Kidney capillary endothelial cell (primary cell): ENCODE data around the gene C2orf69.
"Not testable (repeated sequence)": the region's sequence is repeated elsewhere in the genome, so short reads cannot be mapped to it uniquely, and the experiment has no call there.

Experiments
- DNase-seq: peaks from one replicate; pipeline ENCODE4 v3.0.0-alpha.2; 2018; ENCODE audit warnings: low spot score

C2orf69 gene

DNA sequence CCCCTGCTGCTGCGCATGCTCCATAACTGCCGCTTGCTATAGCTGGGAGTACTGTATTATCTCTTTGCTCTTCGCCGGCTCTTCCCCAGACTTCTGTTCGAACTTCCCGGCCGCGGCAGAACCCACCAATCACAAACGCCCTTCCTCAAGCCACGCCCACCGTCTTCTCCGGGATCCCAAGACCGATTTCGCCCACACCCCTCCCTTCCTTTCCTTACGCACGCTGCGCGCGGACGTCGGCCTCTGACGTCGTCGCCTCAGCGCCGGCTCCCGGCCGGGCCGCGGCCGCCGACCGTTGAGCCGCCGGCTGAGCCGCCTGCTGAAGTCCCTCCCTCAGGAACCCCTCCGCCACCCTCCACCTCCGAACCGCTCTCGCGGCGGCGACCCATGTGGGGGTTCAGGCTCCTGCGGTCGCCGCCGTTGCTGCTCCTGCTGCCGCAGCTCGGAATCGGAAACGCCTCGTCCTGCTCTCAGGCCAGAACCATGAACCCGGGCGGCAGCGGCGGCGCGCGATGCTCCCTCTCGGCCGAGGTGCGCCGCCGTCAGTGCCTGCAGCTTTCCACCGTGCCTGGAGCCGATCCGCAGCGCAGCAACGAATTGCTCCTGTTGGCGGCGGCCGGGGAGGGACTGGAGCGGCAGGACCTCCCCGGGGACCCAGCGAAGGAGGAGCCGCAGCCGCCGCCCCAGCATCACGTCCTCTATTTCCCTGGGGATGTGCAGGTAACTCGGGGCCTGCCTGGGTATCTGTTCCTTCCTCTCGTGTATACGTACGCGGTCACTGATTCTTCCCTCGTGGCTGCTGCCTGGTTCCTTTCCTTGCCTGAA, at the start of gene C2orf69:
C2orf69 (plus strand) TSS at position 242 of the 825 bp plus-strand sequence; CDS start at position 388, 146 bp downstream.
- DNase-seq: peak; percentile 92

GRCh38 chr2:199862788-199863187, 48.3 kb upstream of the C2orf69 start:
- no peak for DNase-seq

DNA sequence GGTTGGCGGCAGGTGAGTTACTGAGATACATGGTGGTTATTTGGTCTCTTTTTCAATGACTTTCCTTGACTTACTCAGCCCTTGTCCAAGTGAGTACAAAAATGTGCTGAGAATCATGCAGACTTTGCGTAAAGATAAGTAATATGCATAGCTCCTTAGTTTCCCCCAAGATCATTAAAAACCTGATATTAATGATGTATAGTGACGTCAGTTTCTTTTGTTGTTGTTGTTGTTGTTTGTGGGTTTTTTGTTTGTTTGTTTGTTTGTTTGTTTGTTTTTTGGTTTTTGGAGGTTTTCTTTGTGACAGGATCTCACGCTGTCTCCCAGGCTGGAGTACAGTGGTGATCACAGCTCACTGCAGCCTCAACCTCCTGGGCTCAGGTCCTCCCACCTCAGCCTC, 45.2 kb upstream of the C2orf69 start:
- no peak for DNase-seq

DNA sequence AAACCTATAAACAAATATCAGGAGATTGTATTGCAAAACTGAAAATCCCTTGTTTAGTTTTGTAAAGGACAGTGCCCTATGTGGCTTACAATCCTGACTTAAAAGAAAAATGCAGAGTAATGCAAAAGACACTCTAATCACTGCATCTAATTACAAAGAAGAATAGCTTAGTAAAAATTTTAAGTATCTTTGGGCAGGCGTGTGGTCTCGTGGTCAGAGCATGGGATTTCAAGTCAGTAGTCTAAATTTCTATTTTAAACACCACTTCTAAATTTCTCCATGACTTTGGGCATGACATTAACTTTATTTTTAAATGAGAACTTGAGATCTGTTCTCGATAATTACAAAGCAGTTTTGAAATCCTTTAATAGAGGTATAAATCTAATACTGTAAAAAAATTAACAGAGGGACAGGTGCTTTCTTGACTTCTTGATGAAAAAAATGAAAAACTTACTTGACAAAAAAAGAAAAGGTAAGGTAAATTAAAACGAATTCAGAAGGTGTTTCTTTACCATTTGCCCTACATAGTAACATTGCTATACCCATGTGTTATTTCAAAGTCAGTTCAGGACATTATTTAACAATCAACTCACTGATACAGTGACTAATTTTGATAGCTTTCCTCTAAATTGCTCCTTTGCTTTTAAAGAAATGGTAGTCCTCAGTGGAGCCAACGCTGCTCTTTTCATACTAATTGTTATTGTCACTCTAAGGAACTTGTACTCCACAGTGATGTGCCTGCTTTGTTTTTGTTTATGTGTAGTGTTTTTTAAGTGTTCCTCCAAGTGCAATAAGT, 42.5 kb upstream of the C2orf69 start:
- no peak for DNase-seq

GRCh38 chr2:199869227-199869541, 41.9 kb upstream of the C2orf69 start:
- no peak for DNase-seq

- no peak for DNase-seq
Measured at GRCh38 chr2:199869653-199870052, 41.4 kb upstream of the C2orf69 start.

GRCh38 chr2:199870581-199870980, 40.5 kb upstream of the C2orf69 start:
- DNase-seq: no peak

- DNase-seq: no peak
Measured at GRCh38 chr2:199874209-199874608, 36.9 kb upstream of the C2orf69 start.

DNA sequence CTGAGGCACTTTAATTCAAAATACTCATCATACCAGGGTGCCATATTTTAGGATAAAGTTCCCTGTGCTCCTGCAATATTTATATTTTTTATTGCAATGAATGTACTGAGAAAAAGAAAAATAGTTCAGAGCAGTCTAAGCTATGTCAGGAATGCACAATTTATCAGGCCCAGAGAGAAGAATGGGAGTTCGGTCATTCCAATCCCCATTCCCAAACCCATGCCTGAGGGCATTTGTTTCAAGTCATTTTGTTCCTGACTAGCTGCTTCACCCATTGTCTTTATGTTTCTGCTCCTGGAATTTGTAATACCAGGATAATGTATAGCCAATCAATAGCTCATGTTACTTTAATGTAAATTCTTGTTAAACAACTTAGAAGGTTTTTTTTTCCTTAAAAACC, 35.7 kb upstream of the C2orf69 start:
- DNase-seq: no peak

GRCh38 chr2:199882667-199883066, 28.4 kb upstream of the C2orf69 start:
- no peak for DNase-seq

- DNase-seq: no peak
Measured at GRCh38 chr2:199883474-199884212, 27.4 kb upstream of the C2orf69 start.

GRCh38 chr2:199895406-199895805, 15.7 kb upstream of the C2orf69 start:
- no peak for DNase-seq

DNA sequence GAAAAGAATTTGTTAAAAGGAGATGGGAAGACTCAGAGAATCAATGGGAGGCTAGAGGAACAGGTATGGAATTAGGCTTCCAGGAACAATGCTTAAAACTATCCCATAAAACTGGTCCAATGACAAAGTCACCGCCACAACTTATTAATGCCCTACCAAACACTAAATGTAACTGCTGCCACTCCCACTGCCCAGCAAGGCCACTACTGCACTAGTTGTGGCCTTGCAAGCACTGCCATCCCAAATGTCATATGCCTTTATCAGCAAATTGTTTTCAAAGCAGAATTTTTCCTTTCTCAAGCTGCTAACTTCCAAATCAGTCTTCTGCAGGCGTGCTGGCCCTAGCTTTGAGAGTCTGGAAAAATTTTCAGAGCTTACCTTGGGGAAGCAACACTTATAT, 14.5 kb upstream of the C2orf69 start:
- DNase-seq: no peak

GRCh38 chr2:199901942-199902341, 9.2 kb upstream of the C2orf69 start:
- no peak for DNase-seq

DNA sequence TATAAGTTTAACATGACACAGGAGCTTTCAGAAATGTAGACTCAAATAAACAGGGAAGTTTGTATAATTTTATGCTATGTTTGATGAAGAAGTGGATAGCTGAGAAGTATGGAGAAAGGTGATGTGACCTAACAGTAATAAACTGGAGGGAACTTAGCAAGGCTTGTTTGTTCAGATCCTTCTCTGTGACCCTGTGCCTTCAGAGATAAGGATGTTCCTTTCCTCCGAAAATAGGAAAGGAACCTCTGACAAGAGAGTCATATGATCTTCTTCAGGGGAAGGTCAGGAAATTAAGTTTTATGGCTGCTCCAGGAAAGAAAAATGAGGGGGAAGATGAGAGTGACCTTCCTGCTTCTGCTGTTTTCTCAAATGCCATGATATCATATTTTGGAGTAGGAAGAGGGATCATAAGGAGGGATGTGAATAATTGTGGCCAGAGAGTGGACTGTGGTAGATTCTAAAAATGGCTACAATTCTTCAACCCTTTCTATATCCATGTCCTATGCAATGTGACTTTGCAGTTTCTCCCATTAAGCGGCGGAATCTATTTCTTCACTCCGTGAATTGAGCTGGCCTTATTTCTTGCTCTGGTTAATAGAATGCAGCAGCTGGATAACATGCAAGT, 8.5 kb upstream of the C2orf69 start:
- no peak for DNase-seq

GRCh38 chr2:199903111-199903510, 8.0 kb upstream of the C2orf69 start:
- DNase-seq: no peak

DNA sequence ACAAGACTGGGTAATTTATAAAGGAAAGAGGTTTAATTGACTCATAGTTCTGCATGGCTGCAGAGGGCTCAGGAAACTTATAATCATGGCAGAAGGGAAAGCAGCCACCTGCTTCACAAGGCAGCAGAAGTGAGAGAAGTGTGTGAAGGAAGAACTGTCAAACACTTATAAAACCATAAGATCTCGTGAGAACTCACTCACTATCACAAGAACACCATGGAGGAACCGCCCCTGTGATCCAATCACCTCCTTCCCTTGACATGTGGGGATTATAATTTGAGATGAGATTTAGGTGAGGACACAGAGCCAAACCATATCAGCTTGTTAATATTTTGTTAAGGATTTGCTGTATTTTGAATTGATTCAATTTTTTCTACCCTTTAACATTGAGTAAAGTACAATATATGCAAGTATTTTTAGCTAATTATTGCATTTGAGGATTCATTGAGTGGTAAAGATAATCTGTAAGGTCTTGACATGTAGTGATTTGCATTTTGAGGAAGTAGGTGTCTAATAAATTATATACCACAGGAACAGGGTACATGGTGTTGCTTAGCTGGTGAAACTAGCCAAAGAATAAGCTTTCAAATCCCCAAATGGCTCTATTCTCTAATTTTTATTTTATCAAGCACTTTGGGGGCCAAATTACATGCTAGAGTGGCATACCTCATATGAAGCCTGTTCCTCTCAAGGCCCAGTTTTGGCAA, 3.9 kb upstream of the C2orf69 start:
- DNase-seq: no peak

GRCh38 chr2:199910338-199911051, 598 bp upstream of the C2orf69 start:
- no peak for DNase-seq

DNA sequence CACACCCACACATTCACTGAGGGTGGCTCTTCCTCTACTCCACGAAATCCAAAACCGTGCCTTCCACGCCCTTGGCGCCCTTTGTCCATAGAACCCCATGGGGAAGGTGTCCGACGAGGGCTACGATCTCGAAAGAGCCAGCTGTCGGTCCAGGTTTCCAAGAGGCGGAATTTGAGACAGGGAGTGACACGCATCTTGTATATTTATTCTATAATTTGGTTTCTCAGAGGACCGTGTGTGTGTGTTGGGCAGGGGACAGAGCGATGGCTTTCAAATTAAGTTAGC, 726 bp downstream of the C2orf69 start:
- no peak for DNase-seq

DNA sequence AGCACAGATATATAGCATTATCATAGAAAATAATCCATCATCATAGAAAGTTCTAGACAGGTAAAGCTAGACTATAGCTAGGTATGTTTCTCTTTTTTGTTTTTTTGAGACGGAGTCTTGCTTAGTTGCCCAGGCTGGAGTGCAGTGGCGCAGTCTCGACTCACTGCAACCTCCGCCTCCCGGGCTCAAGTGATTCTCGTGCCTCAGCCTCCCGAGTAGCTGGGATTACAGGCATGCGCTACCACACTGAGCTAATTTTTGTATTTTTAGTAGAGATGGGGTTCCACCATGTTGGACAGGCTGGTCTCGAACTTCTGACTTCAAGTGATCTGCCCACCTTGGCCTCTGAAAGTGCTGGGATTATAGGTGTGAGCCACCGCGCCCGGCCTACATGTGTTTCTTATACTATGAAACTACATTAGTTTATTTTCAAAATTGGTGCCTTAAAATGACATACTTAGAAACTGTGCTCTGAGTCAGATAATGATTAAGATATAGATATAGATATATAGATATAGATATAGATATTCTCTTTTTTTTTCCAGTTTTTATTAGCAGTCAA, 1.5 kb downstream of the C2orf69 start:
- DNase-seq: not testable (repeated sequence)
